GM12801 (cell line): ENCODE data around the gene KRTAP10-3.
"Not testable (repeated sequence)": the region's sequence is repeated elsewhere in the genome, so short reads cannot be mapped to it uniquely, and the experiment has no call there.

Experiments
- CTCF ChIP-seq: IDR thresholded peaks from one replicate; pipeline ENCODE4 v1.5.1; 2011; ENCODE audit warnings: control low read depth; ENCODE audit not compliant: insufficient read length; ENCODE audit errors: extremely low read depth

The KRTAP10-3 gene

GRCh38 chr21:44558695-44559094, at the start of gene KRTAP10-3:
KRTAP10-3 (minus strand) TSS chr21:44558795; CDS start chr21:44558715, 80 bp downstream.
- TF ChIP-seq CTCF = no peak

GRCh38 chr21:44606495-44606894, 47.9 kb upstream of the KRTAP10-3 start:
- TF ChIP-seq CTCF = no peak

- TF ChIP-seq CTCF = no peak
These were observed 45.3 kb upstream of the KRTAP10-3 start for GRCh38 chr21:44603911-44604310.

- no peak for TF ChIP-seq CTCF
These were observed 44.7 kb upstream of the KRTAP10-3 start for GRCh38 chr21:44603109-44603875.

GRCh38 chr21:44602463-44602850, 43.9 kb upstream of the KRTAP10-3 start:
- TF ChIP-seq CTCF = no peak

- no peak for TF ChIP-seq CTCF
These were observed 43.2 kb upstream of the KRTAP10-3 start for GRCh38 chr21:44601596-44602462.

GRCh38 chr21:44600118-44600978, 41.8 kb upstream of the KRTAP10-3 start, which contains the start of gene KRTAP10-7:
KRTAP10-7 (plus strand) TSS chr21:44600597; CDS start chr21:44600622, 25 bp downstream.
- not testable (repeated sequence) for TF ChIP-seq CTCF
